HUES48 (cell line): ENCODE results near the gene KAT6B.

Experiments
- H3K27ac ChIP-seq: one replicate; pipeline ENCODE4 v1.7.0; 2013; ENCODE audit warnings: low read depth, low read length, inconsistent platforms
- H3K27me3 ChIP-seq: 2 replicates; pipeline ENCODE4 v1.6.1; 2013; ENCODE audit warnings: mild to moderate bottlenecking, low read length; ENCODE audit not compliant: control insufficient read depth, insufficient read depth
- H3K36me3 ChIP-seq: 2 replicates; pipeline ENCODE4 v1.6.1; 2013; ENCODE audit warnings: low read length; ENCODE audit not compliant: control insufficient read depth, insufficient read depth
- H3K4me1 ChIP-seq: 2 replicates; pipeline ENCODE4 v1.6.1; 2013; ENCODE audit warnings: mild to moderate bottlenecking, low read length; ENCODE audit not compliant: control insufficient read depth, insufficient read depth
- H3K4me3 ChIP-seq: 2 replicates; pipeline ENCODE4 v1.5.1; 2013; ENCODE audit warnings: mild to moderate bottlenecking, low read depth, low read length
- H3K9ac ChIP-seq: 2 replicates; pipeline ENCODE4 v1.6.1; 2013; ENCODE audit warnings: mild to moderate bottlenecking, low read depth, low read length, moderate library complexity
- H3K9me3 ChIP-seq: 2 replicates; pipeline ENCODE4 v1.6.1; 2013; ENCODE audit warnings: low read length; ENCODE audit not compliant: control insufficient read depth, insufficient read depth

Gene KAT6B

DNA sequence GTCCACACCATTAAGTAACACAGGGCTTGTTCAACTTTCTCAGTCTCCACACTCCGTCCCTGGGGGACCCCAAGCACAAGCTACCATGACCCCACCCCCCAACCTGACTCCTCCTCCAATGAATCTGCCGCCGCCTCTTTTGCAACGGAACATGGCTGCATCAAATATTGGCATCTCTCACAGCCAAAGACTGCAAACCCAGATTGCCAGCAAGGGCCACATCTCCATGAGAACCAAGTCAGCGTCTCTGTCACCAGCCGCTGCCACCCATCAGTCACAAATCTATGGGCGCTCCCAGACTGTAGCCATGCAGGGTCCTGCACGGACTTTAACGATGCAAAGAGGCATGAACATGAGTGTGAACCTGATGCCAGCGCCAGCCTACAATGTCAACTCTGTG is 204.0 kb downstream of the KAT6B start:
- Histone ChIP-seq H3K4me3 (no peak overlapping the region), H3K9ac (no peak overlapping the region), H3K9me3 (no peaks in the 10 kb centered on the region), H3K36me3 (peaks cover 42% of the 10 kb centered on the region), H3K27me3 (no peaks in the 10 kb centered on the region), H3K27ac (no peak overlapping the region), H3K4me1 (no peaks in the 10 kb centered on the region)

DNA sequence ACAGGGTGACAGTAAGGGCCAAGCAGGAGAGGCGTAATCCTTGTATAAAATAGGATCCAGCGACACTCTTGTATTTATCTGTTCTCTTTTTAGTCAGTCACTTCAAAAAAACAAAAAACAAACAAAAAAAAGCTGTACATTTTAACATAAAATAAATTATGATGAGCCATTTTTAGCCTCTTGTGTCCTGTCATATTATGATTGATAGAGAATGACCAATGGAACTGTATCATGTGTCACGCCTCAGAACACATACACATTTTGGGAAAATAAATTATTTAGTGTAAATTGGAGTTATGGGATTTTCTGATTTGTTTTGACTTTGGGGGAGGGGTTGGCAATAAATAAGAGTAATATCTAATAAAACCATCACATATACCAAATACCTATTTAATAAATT is 205.7 kb downstream of the KAT6B start:
- Histone ChIP-seq H3K27me3 (no peaks in the 10 kb centered on the region), H3K36me3 (peaks cover 30% of the 10 kb centered on the region), H3K4me1 (no peaks in the 10 kb centered on the region), H3K9ac (no peak overlapping the region), H3K27ac (no peak overlapping the region), H3K9me3 (no peaks in the 10 kb centered on the region), H3K4me3 (no peak overlapping the region)

DNA sequence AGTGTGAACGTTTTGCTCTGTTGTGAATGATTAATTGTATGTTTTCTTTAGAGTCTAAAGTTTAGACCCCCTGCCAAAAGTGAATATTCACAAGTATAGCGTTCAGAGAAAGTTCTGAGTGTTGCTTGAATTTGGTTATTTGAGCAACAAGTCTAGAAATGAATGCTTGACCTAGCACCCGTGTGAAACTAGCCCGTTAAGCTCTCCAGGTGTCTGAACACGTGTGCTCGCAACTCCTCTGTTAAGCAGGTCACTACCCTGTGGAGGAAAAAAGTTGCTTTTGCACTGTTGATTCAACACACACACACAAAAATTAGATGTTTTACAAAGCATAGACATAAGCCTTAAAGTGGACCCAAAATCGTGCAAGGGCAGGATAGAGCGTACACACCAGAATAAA is 206.4 kb downstream of the KAT6B start:
- Histone ChIP-seq H3K36me3 (peaks cover 28% of the 10 kb centered on the region), H3K27me3 (no peaks in the 10 kb centered on the region), H3K4me3 (no peak overlapping the region), H3K27ac (no peak overlapping the region), H3K9me3 (no peaks in the 10 kb centered on the region), H3K9ac (no peak overlapping the region), H3K4me1 (no peaks in the 10 kb centered on the region)

DNA sequence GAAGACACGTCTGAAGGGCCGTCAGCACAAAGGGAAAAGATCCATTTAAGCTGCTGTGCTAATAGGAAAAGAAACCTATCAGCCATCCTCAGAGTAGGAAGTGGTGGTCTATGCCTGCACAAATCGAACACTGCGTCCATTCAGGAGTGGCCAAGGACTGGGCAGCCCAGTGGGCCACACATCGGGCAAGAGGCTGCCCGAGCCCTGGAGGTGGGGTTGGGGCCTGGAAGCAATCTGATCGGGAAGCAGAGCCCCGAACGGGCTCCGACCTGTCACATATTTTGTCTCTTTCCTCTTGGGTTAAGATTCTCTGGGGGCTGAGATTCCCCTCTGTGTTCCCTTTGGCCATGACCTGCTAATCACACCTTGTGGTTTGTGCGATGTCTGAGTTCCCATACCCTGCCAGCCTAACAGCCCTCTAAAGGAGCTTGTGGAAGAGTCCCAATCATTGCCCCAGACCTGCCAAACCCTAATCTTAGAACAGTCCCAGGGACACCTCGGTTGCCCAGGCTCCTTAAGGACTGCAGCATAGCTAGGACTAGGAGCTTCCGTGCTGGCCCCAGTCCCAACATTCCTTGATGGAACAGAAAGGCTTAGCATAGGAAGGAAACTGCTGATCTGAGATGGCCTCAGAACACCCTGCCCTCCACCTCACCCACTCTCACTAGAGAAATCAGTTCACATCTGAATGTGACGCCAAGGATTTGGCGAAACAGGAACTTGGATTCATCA is 207.2 kb downstream of the KAT6B start:
- Histone ChIP-seq H3K36me3 (peaks cover 24% of the 10 kb centered on the region), H3K9me3 (no peaks in the 10 kb centered on the region), H3K27me3 (no peaks in the 10 kb centered on the region), H3K4me1 (no peaks in the 10 kb centered on the region), H3K4me3 (no peak overlapping the region), H3K9ac (no peak overlapping the region), H3K27ac (no peak overlapping the region)

DNA sequence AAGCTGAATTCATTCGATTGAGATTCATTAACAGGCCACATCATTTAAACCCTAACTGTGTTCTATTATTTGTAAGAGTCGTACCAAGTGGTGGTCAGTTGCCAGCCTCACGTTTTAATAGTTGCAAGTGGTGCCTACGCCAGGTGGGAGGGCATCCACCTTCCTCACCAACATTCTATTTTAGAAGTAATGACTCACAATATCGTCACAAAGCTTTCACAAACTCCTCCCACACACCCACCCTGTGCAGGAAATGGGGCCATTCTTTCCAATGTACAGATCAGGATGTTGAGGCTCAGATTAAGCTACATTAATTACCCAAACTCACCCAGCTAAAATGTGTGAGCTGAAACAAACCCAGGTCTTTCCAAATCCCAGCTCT is 207.7 kb downstream of the KAT6B start:
- Histone ChIP-seq H3K27me3 (no peaks in the 10 kb centered on the region), H3K4me3 (no peak overlapping the region), H3K36me3 (peaks cover 19% of the 10 kb centered on the region), H3K9me3 (no peaks in the 10 kb centered on the region), H3K9ac (no peak overlapping the region), H3K27ac (no peak overlapping the region), H3K4me1 (no peaks in the 10 kb centered on the region)

DNA sequence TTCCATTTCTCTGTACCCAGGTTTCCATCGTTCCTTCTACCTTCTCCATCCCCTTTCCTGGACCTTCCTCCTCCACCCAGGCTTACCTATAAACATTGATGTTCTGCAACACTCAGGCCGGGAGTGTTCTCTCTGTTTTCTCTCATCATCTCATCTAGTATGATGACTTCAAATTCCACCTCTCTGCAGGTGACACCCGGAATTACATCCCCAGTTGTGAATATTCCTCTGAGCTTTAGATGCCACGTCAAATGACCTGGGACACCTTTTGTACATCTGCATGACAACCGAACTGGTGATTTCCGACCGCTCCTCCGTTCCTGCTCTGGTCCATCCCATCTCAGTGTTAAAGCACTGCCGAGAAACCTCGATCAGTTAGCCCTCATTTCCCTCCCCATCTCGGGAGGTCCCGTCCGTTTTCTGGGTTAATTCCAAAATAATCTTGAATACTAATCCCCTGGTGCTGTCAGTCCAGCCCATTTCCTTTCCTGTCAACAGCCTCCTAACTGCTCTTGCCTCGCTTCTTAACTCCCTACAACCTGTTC is 208.4 kb downstream of the KAT6B start:
- Histone ChIP-seq H3K9ac (no peak overlapping the region), H3K27ac (no peak overlapping the region), H3K4me1 (no peaks in the 10 kb centered on the region), H3K9me3 (no peaks in the 10 kb centered on the region), H3K36me3 (peaks cover 12% of the 10 kb centered on the region), H3K27me3 (no peaks in the 10 kb centered on the region), H3K4me3 (no peak overlapping the region)

DNA sequence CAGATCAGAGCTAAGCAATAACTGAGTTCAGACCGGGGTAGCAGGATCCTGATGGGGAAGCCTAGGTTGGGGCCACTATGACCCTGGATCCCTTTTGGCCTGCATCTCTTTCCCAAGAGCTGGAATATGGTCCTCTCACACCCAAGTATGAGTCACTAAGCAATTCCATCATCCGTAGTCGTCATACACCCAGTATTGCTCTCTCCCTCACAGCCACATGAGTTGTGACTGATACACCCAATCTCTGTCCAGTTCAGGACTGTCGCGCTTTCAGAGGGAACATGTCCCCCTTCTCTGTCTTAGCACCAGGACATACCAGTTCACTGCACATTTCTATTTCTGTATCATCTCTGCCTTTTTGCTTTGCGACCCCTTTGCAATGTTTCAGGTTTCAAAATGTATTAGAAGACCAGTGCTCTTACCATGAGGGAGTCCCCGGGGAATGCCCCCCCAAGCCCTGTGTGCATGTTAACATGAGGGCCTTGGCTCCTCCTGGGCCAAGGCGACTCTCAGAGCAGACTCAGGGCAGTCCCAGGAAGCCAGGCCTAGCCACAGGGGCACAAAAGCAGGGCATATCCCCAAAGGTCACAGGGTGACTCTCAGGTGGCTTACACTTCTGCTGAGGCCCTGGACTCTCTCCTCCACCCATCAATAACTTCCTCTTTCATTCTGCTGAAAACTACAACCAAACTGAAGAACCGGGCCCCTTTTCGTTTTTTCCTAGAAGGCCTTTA is 209.7 kb downstream of the KAT6B start:
- no peaks in the 10 kb centered on the region for H3K9me3 ChIP-seq
- H3K27ac ChIP-seq: no peak overlapping the region
- no peaks in the 10 kb centered on the region for H3K27me3 ChIP-seq
- no peak overlapping the region for H3K9ac ChIP-seq
- H3K4me3 ChIP-seq: no peak overlapping the region
- no peaks in the 10 kb centered on the region for H3K4me1 ChIP-seq
- no peaks in the 10 kb centered on the region for H3K36me3 ChIP-seq

DNA sequence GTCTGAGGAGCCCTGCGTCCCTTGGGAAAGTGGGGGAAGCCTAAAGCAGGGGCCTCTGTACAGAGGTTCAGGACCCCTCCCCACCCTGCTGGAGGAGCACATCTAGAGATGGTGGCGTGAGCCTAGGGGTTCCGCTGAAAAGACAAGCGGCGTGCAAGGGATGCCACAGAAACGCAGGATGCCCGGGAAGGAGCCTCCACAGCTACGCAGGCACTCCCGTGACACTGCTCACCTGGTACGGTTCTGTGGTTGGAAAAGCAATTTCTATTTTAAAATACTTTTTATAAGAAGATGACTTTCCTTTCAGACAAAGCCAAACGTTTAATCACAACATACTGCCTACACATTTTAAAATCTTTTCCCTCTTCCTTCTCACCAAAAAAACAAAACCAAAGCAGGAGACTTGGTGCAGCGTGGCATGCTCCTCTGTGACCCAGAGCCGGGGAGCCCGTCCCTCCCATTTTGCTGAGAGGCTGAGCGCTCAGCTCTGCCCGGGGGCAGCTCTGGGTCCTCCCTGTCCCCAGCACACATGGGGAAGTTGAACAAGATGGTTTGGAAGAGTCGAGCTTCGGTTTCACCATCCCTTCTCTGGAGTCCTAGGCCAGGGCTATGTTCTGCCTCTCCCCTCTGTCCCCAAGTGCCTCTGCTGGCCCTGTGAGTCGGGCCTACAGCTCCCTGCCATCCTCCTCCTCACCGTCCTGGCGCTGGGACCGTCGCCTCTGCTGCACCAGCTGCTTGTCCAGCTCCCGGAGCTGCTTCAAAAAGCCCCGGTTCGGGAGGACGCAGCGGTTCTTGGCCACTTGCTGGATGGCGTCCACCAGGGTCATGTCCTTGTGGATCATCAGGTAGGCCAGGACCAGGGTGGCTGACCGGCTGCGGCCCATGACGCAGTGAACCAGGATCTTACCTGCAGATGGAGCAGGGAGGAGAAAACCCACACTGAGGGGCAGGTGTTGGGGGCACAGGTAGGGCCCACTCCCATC is 211.1 kb downstream of the KAT6B start:
- Histone ChIP-seq H3K27me3 (no peaks in the 10 kb centered on the region), H3K4me3 (no peak overlapping the region), H3K4me1 (no peaks in the 10 kb centered on the region), H3K27ac (no peak overlapping the region), H3K9ac (no peak overlapping the region), H3K9me3 (no peaks in the 10 kb centered on the region), H3K36me3 (no peaks in the 10 kb centered on the region)

DNA sequence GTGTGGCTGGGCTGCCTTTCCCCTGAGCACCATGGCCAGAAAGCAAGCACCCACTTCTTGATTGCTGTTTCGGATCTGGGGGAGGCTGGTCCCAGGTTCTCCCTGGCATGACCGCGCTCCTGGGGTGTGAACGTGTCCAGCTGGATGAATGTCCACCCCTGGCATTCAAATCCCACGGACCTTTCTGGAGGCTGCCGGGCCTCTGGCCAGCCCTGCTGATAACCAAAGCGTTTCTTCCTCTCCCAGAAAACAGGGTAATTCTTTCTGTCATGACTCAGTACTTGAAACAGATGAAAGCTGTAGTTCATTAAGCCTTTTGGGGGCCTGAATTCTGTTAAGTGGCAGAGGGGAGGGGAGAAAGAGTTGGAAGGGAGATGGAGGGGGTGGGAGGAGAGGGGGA is 211.9 kb downstream of the KAT6B start:
- Histone ChIP-seq H3K4me3 (no peak overlapping the region), H3K27ac (no peak overlapping the region)

DNA sequence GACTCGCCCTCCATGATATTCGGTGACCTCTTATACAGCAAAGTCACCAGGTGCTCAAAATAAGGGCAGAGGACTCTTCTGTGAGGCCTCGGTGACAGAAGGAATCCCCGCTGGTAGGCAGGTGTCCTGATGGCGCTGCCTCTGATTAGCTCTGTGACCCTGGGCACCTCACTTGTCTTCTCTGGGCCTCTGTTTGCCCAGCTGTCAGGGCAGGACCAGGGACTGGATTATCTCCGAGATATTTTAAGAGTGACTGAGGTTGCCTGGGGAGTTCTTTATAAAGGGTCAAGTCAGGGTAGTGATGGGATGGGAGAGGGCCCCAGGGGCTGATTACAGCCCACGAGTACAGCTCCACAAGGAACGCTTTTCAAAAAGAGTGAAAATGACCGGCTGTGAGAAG is 214.2 kb downstream of the KAT6B start:
- no peaks in the 10 kb centered on the region for H3K9me3 ChIP-seq
- no peak overlapping the region for H3K9ac ChIP-seq
- H3K27ac ChIP-seq: no peak overlapping the region
- peaks cover 13% of the 10 kb centered on the region for H3K27me3 ChIP-seq
- no peaks in the 10 kb centered on the region for H3K36me3 ChIP-seq
- peaks cover 3% of the 10 kb centered on the region; the same call in 1 of the 2 replicates for H3K4me1 ChIP-seq
- no peak overlapping the region for H3K4me3 ChIP-seq

More for the DNA sequence above, 211.9 kb downstream of the KAT6B start:
- Histone ChIP-seq H3K27me3 (no peaks in the 10 kb centered on the region), H3K36me3 (no peaks in the 10 kb centered on the region), H3K4me1 (peaks cover 2% of the 10 kb centered on the region; the same call in 1 of the 2 replicates), H3K9me3 (no peaks in the 10 kb centered on the region), H3K9ac (no peak overlapping the region)
